ENCODE data around the gene CCDC81.
A peak's percentile ranks its signal among the peaks of the same experiment; 100 is the strongest.

GRCh38 chr11:86418917-86419316 lies 44.2 kb downstream of the CCDC81 start:
- TF ChIP-seq, protein P1, sequence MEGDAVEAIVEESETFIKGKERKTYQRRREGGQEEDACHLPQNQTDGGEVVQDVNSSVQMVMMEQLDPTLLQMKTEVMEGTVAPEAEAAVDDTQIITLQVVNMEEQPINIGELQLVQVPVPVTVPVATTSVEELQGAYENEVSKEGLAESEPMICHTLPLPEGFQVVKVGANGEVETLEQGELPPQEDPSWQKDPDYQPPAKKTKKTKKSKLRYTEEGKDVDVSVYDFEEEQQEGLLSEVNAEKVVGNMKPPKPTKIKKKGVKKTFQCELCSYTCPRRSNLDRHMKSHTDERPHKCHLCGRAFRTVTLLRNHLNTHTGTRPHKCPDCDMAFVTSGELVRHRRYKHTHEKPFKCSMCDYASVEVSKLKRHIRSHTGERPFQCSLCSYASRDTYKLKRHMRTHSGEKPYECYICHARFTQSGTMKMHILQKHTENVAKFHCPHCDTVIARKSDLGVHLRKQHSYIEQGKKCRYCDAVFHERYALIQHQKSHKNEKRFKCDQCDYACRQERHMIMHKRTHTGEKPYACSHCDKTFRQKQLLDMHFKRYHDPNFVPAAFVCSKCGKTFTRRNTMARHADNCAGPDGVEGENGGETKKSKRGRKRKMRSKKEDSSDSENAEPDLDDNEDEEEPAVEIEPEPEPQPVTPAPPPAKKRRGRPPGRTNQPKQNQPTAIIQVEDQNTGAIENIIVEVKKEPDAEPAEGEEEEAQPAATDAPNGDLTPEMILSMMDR (conservative IDR thresholded peaks at IDR 0.05; ENCODE audit: low read depth, low read length): peak; percentile 28; the same call in 1 of the 2 replicates
- TF ChIP-seq EZH2 (IDR thresholded peaks at IDR 0.05; ENCODE audit: low read length, unreplicated experiment): no peak
